Endometrial microvascular endothelial cells (primary cell): ENCODE data around the gene TMEM176A. TPM values are rescaled to one million over a fixed set of nuclear protein-coding genes. Genes with fewer than 3 reads are reported as not detected.
"Not testable (repeated sequence)": the region's sequence is repeated elsewhere in the genome, so short reads cannot be mapped to it uniquely, and the experiment has no call there.

Experiments used
- in situ Hi-C: cut with HindIII; loops from 2 replicates; pipeline ENCODE4 v1.10.0; 2017; ENCODE audit warnings: low sequenced_read_pairs, low pct_unique_long_range_greater_than_20kb; ENCODE audit errors: inconsistent ontology term
- total RNA-seq: library from RNA; depleted of rRNA; stranded (reverse); fragments of >200 nt; gene quantifications from one replicate; pipeline ENCODE4 v1.2.3, GENCODE V29; 2015; ENCODE audit errors: inconsistent ontology term

TMEM176A gene
- total RNA-seq, 1 donor from 2014 or later, result not detected

- in situ Hi-C loops, result no loop called here
Observed at GRCh38 chr7:150806454-150806853, 5.9 kb downstream of the TMEM176A start.

DNA sequence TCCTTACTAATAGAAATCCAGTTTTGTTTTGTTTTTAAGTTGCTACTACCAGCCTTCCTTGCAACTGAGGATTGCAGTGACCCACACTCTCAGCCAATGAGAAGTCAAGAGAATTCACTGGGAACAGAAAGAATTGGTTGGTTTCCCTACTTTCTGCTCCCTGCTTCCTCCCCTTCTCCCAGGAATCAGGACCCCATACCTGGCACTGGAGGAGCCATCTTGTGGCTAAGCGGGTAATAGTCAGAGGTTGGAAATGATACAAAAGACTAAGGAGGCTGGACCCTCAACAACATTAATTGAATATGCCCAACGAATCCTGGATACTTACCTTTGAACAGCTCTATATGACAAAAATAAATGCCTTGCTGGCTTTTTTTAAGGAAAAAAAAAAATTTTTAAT lies 6.3 kb downstream of the TMEM176A start:
- in situ Hi-C loops, result no loop called here

DNA sequence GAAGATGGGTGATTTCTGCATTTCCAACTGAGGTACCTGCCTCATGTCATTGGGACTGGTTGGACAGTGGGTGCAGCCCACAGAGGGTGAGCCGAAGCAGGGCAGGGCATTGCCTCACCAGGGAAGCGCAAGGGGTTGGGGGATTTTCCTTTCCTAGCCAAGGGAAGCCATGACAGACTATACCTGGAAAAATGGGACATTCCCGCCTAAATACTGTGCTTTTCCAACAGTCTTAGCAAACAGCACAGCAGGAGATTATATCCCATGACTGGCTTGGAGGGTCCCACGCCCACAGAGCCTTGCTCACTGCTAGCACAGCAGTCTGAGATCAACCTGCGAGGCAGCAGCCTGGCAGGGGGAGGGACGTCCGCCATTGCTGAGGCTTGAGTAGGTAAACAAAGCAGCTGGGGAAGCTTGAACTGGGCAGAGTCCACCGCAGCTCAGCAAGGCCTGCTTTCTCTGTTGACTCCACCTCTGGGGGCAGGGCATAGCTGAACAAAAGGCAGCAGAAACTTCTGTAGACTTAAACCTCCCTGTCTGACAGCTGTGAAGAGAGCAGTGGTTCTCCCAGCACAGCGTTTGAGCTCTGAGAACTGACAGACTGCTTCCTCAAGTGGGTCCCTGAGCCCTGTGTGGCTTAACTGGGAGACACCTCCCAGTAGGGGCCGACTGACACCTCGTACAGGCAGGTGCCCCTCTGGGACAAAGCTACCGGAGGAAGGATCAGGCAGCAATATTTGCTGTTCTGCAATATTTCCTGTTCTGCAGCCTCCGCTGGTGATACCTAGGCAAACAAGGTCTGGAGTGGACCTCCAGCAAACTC lies 7.3 kb downstream of the TMEM176A start:
- in situ Hi-C loops, result not testable (repeated sequence)

- in situ Hi-C loops, result no loop called here
Observed at GRCh38 chr7:150814328-150815001, 13.9 kb downstream of the TMEM176A start.

GRCh38 chr7:150818971-150819370 lies 18.4 kb downstream of the TMEM176A start:
- in situ Hi-C loops, result no loop called here

DNA sequence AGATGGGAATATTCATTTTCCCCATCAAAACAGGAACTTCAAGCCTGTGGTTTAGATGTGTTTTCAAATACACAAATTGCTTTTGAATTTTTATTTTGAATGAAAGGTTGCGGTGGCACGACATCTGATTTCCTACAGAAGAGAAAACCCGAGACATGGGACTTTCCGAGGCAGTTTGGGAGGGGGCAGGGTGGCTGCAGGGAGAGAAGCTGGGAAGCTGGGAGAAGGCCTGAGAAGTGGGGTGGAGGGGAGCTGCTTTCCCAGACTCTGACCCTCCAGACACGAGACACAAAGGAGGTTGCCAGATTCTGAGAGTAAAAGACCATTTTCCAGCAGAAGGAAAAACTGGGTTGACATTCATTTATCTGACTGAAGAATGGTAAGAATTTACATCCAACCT lies 19.6 kb downstream of the TMEM176A start:
- in situ Hi-C loops, result no loop called here

GRCh38 chr7:150820578-150821198 lies 20.1 kb downstream of the TMEM176A start:
- in situ Hi-C loops, result no loop called here

- in situ Hi-C loops, result no loop called here
Observed at GRCh38 chr7:150823043-150823442, 22.5 kb downstream of the TMEM176A start.

GRCh38 chr7:150823484-150824126 lies 23.0 kb downstream of the TMEM176A start:
- in situ Hi-C loops, result no loop called here

DNA sequence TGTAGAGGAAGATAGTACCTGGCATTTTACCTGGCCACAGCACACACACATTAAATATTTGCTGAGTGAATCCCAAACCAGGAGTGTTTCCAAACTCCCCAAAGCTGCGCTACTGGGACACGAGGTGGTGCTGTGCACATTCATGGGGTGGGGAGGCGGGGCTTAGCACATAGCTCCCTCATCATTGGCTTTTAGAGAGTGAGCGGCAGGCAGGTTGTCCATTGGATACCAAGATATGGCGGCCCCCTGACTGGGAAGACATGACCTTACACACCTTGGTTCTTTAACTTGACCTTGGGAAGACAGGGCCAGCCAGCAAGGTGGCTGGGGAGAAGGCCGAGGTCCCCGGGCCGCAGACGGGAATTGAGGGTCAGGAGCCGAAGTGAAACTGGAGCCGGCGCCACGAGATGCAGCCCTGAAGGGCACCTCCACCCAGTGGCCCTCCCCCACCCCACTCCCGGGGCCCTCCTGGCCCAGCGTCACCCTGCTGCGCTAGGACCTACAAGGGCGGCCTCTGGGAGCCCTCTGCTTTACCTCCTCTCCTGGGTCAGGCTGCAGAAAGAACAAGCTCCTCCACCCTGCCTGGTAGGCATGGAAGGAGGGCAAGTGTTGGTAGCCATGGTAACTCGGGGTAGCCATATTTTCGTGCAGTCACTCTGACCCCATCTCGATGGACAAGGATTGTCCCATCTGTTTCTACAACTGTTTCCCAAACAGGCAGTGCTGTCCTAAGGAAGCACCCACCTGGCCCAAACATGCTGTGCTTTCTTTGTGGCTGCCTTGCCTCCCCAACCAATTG lies 24.0 kb downstream of the TMEM176A start:
- in situ Hi-C loops, result no loop called here

- in situ Hi-C loops, result no loop called here
Observed at GRCh38 chr7:150826061-150826849, 25.7 kb downstream of the TMEM176A start.

- in situ Hi-C loops, result no loop called here
Observed at GRCh38 chr7:150828384-150828783, 27.8 kb downstream of the TMEM176A start.

- in situ Hi-C loops, result no loop called here
Observed at GRCh38 chr7:150829426-150829825, 28.9 kb downstream of the TMEM176A start.

GRCh38 chr7:150830937-150831336 lies 30.4 kb downstream of the TMEM176A start:
- in situ Hi-C loops, result no loop called here

GRCh38 chr7:150831851-150832250 lies 31.3 kb downstream of the TMEM176A start:
- in situ Hi-C loops, result no loop called here

- in situ Hi-C loops, result no loop called here
Observed at GRCh38 chr7:150835019-150835418, 34.5 kb downstream of the TMEM176A start.

DNA sequence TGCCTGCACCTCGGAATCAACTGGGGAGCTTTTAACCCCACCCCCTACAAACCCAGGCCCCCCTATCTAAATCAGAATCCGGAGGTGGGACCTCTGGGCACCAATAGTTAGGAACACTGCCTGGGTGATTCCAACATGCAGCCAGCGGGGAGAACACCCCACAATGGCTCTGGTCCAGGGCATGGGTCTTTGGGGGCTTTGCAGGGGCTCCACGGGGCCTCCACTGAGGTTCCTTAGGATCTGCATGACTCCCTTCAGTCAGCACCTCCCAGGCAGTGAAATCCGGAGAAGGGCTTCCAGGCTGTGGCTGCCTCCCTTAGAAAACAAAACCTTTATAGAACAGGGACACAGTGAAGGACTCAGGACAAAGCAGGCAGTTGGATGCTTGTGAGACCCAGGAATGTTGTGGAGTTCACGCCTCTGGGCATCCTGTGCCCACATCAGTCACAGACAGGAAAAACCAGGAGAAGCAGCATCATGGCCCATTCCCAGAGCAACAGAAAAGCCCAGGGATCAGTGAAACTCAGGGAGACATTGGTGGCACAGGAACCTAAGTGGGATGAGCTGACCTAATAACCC lies 35.2 kb downstream of the TMEM176A start:
- in situ Hi-C loops, result no loop called here
